Measurements from ENCODE around the gene GPR78.

GRCh38 chr4:8554555-8555100 is 25.6 kb upstream of the GPR78 start:
- TF ChIP-seq ZFP41 (tag by site-specific recombination; IDR thresholded peaks at IDR 0.05; ENCODE audit: borderline replicate concordance) (no peak), HOXD13 (CRISPR knock-in tag; IDR thresholded peaks at IDR 0.05; ENCODE audit: borderline replicate concordance) (no peak), CTCF (tag by site-specific recombination; IDR thresholded peaks at IDR 0.05) (no peak), MYNN (tag by site-specific recombination; IDR thresholded peaks at IDR 0.05; ENCODE audit: borderline replicate concordance) (no peak), ZBTB8A (tag by site-specific recombination; IDR thresholded peaks at IDR 0.05) (no peak), KLF16 (tag by site-specific recombination; IDR thresholded peaks at IDR 0.05) (no peak), ZNF140 (tag by site-specific recombination; IDR thresholded peaks at IDR 0.05) (no peak), ZNF518A (tag by site-specific recombination; conservative IDR thresholded peaks at IDR 0.05; ENCODE audit: low read depth) (no peak), ZNF341 (tag by site-specific recombination; IDR thresholded peaks at IDR 0.05; ENCODE audit: low read depth) (no peak)

Data from HEK293 (cell line).